Right lobe of liver (tissue), 6 donors: ENCODE data around the gene ST3GAL2. TPM values are rescaled to one million over a fixed set of nuclear protein-coding genes. Genes with fewer than 3 reads are reported as not detected.
A peak's percentile ranks its signal among the peaks of the same experiment; 100 is the strongest.

Experiments used
- ATAC-seq, 4 donors: fragments of 200-7000 bp; cut with Tn5 transposase; one replicate each; pipeline ENCODE4 v1.9.1; 2020; ENCODE audit warnings: mild to moderate bottlenecking in 4 of 4, moderate library complexity in 4 of 4
- DNase-seq, 3 donors: peaks; one replicate each; pipeline ENCODE4 v3.0.0-alpha.2; 2020
- H3K27ac ChIP-seq, 3 donors: fragments of 200-600 bp; one replicate each; pipeline ENCODE4 v1.8.0; 2022
- H3K27me3 ChIP-seq, 2 donors: fragments of 200-600 bp; one replicate each; pipeline ENCODE4 v1.8.0; 2022
- H3K36me3 ChIP-seq, 4 donors: fragments of 200-600 bp; sonication (generic) in 1 of 4; one replicate each; pipeline versions ENCODE4 v1.5.1 to v1.8.0; 2017 to 2022; ENCODE audit warnings: control low read depth in 1 of 4
- H3K4me1 ChIP-seq, 4 donors: fragments of 200-600 bp; sonication (generic) in 1 of 4; one replicate each; pipeline versions ENCODE4 v1.5.1 to v1.8.0; 2017 to 2022; ENCODE audit warnings: control low read depth in 1 of 4
- H3K4me3 ChIP-seq, 3 donors: fragments of 200-600 bp; one replicate each; pipeline ENCODE4 v1.8.0; 2022
- H3K9me3 ChIP-seq, 4 donors: fragments of 200-600 bp; sonication (generic) in 1 of 4; one replicate each; pipeline versions ENCODE4 v1.5.1 to v1.8.0; 2017 to 2022; ENCODE audit warnings: control low read depth in 1 of 4
- CTCF ChIP-seq, 4 donors: fragments of 200-600 bp in 3 of 4; fragments of 450-650 bp in 1 of 4; IDR thresholded peaks; one replicate each; pipeline versions ENCODE4 v1.5.1 to v1.8.0; 2016 to 2022; ENCODE audit warnings: antibody characterized with exemption in 4 of 4, mild to moderate bottlenecking in 2 of 4
- POLR2A ChIP-seq: fragments of 450-650 bp; IDR thresholded peaks from one replicate; pipeline ENCODE4 v1.6.1; 2017; ENCODE audit warnings: antibody characterized with exemption, mild to moderate bottlenecking
- WGBS: methylation state at CpG from one replicate; pipeline ENCODE4 v1.1.6; 2018; ENCODE audit warnings: low coverage, low lambda C conversion rate; ENCODE audit not compliant: insufficient coverage; ENCODE audit errors: missing lambda C conversion rate; 5-methylcytosine and 5-hydroxymethylcytosine counted together
- intact Hi-C, 2 donors: fragments of 100-400 bp; cut with DNase I; formaldehyde crosslinking; loops; one replicate each; pipeline versions ENCODE4 v1.11.2 to v1.14.1; 2022
- total RNA-seq, 6 experiments: library from RNA; depleted of rRNA in 2 of 6; stranded (reverse); fragments of >200 nt in 2 of 6; fragmentation: NEBNext Ultra II Directional in 3 of 6; extraction: Animal tissue kit (Norgen Biotek cat#: 25700) in 3 of 6; gene quantifications; one replicate each; pipeline versions ENCODE4 v1.1.0 to v1.2.4, GENCODE V29; 2016 to 2023
- donor health status: DM: no; HTN: yes; CAD: no.
- donor health status: DM: no; HTN: no; CAD: no.
- donor health status: DM: no; HTN: no; CAD: no.
- donor health status: DM: no; HTN: yes; CAD: no.
- donor health status: DM: no; HTN: yes; CAD: no.

Gene ST3GAL2
- total RNA-seq, 6 experiments from 2014 or later, result 10.4 to 16.7 (median 14.5) TPM

GRCh38 chr16:70430667-70431536, 8.0 kb downstream of the ST3GAL2 start:
- Histone ChIP-seq H3K4me3 (no peak overlapping the region), H3K27ac (peak overlapping the region; percentile 53 to 76 (median 54)), H3K4me1 (peaks cover 2 to 52% (median 20%) of the 10 kb centered on the region in 4 donors), H3K36me3 (peaks cover 0 to 2% (median 0%) of the 10 kb centered on the region in 4 donors), H3K9me3 (no peaks in the 10 kb centered on the region), H3K27me3 (no peaks in the 10 kb centered on the region)
- TF ChIP-seq POLR2A (no peak), CTCF (IDR thresholded peaks at IDR 0.05) (no peak)
- DNase-seq (no peak), ATAC-seq (peak in 2 of 4 donors; percentile 1 to 2)
- intact Hi-C loops, result no loop called here
- 37% methylated on average over 7 of the region's 11 CpGs for WGBS

GRCh38 chr16:70429888-70430666, 8.8 kb downstream of the ST3GAL2 start:
- Histone ChIP-seq H3K4me3 (no peak overlapping the region), H3K4me1 (peaks cover 2 to 52% (median 20%) of the 10 kb centered on the region in 4 donors), H3K9me3 (no peaks in the 10 kb centered on the region), H3K36me3 (peaks cover 0 to 2% (median 0%) of the 10 kb centered on the region in 4 donors), H3K27me3 (no peaks in the 10 kb centered on the region), H3K27ac (peak overlapping the region; percentile 53 to 76 (median 54))
- DNase-seq, result peak in 1 of 3 donors; percentile 68
- intact Hi-C loops, result no loop called here
- no peak for TF ChIP-seq POLR2A
- no peak for TF ChIP-seq CTCF (IDR thresholded peaks at IDR 0.05)
- ATAC-seq, result peak in 1 of 4 donors; percentile 37
- WGBS, result 83% methylated on average over 2 of the region's 5 CpGs

GRCh38 chr16:70428178-70428998, 10.5 kb downstream of the ST3GAL2 start:
- no peak overlapping the region for H3K4me3 ChIP-seq
- ATAC-seq (peak; percentile 84 to 90 (median 89)), DNase-seq (peak; percentile 99)
- no peaks in the 10 kb centered on the region for H3K9me3 ChIP-seq
- intact Hi-C loops, result no loop called here
- peak overlapping the region; percentile 86 to 91 (median 87) for H3K27ac ChIP-seq
- H3K4me1 ChIP-seq, result peaks cover 2 to 51% (median 20%) of the 10 kb centered on the region in 4 donors
- WGBS, result 10% methylated on average over 5 of the region's 9 CpGs
- H3K27me3 ChIP-seq, result no peaks in the 10 kb centered on the region
- H3K36me3 ChIP-seq, result no peaks in the 10 kb centered on the region
- TF ChIP-seq POLR2A (peak; percentile 24), CTCF (IDR thresholded peaks at IDR 0.05) (no peak)

GRCh38 chr16:70427786-70428177, 11.1 kb downstream of the ST3GAL2 start:
- Histone ChIP-seq H3K27me3 (no peaks in the 10 kb centered on the region), H3K4me3 (no peak overlapping the region), H3K9me3 (no peaks in the 10 kb centered on the region), H3K4me1 (peaks cover 2 to 48% (median 21%) of the 10 kb centered on the region in 4 donors), H3K27ac (peak overlapping the region; percentile 86 to 91 (median 87)), H3K36me3 (no peaks in the 10 kb centered on the region)
- no peak for TF ChIP-seq POLR2A
- no peak for TF ChIP-seq CTCF (IDR thresholded peaks at IDR 0.05)
- ATAC-seq, result no peak
- 30% methylated on average over 4 of the region's 4 CpGs for WGBS
- intact Hi-C loops, result no loop called here
- DNase-seq, result no peak
